Fibroblast of the aortic adventitia (primary cell): Measurements from ENCODE around the gene IL13. TPM values are rescaled to one million over a fixed set of nuclear protein-coding genes. Genes with fewer than 3 reads are reported as not detected.

Experiments used
- DNase-seq: peaks from one replicate; pipeline ENCODE4 v3.0.0-alpha.2; 2010; ENCODE audit warnings: low read depth
- H3K4me3 ChIP-seq: 2 replicates; pipeline ENCODE4 v1.5.1; 2011; ENCODE audit warnings: low read depth, mild to moderate bottlenecking, control low read depth, low read length, moderate library complexity
- CTCF ChIP-seq: IDR thresholded peaks from 2 replicates; pipeline ENCODE4 v1.5.1; 2011; ENCODE audit warnings: mild to moderate bottlenecking, low read length, control low read depth, inconsistent platforms; ENCODE audit not compliant: insufficient read depth
- total RNA-seq: library from RNA; depleted of rRNA; stranded (reverse); fragments of >200 nt; gene quantifications from 2 replicates; pipeline ENCODE4 v1.2.3, GENCODE V29; 2012; ENCODE audit warnings: low replicate concordance

Gene IL13
- total RNA-seq, 1 donor, result not detected

- H3K4me3 ChIP-seq, result no peak overlapping the region
- no peak for TF ChIP-seq CTCF
- no peak for DNase-seq
Measured at GRCh38 chr5:132666310-132667123, 8.5 kb downstream of the IL13 start.

GRCh38 chr5:132667309-132667708 lies 9.3 kb downstream of the IL13 start:
- no peak for DNase-seq
- TF ChIP-seq CTCF, result no peak
- H3K4me3 ChIP-seq, result no peak overlapping the region

- TF ChIP-seq CTCF, result no peak
- DNase-seq, result no peak
- H3K4me3 ChIP-seq, result no peak overlapping the region
Measured at GRCh38 chr5:132667761-132668705, 10.1 kb downstream of the IL13 start.

- no peak for DNase-seq
- H3K4me3 ChIP-seq, result no peak overlapping the region
- TF ChIP-seq CTCF, result no peak
Measured at GRCh38 chr5:132668706-132669454, 10.9 kb downstream of the IL13 start.

- no peak overlapping the region for H3K4me3 ChIP-seq
- no peak for TF ChIP-seq CTCF
- no peak for DNase-seq
Measured at GRCh38 chr5:132669455-132669820, 11.5 kb downstream of the IL13 start.

- TF ChIP-seq CTCF, result no peak
- no peak for DNase-seq
- H3K4me3 ChIP-seq, result no peak overlapping the region
Measured at GRCh38 chr5:132669966-132670882, 12.3 kb downstream of the IL13 start.
